MCF 10A (cell line): ENCODE measurements around the gene GDE1. TPM values are rescaled to one million over a fixed set of nuclear protein-coding genes. Genes with fewer than 3 reads are reported as not detected.

Experiments used
- total RNA-seq: library from RNA; stranded (reverse); gene quantifications from 2 replicates; pipeline ENCODE4 v1.2.3, GENCODE V29; 2022

The GDE1 gene
- total RNA-seq, 1 experiment from 2014 or later, result 44.9 TPM

Other genes starting within 250 kb of the GDE1 start
- not detected in 2 replicates for gene CLEC19A, start 236.4 kb downstream of the GDE1 start, total RNA-seq
- 0.10 and 0.16 TPM in 2 replicates for gene TMC5, start 104.2 kb downstream of the GDE1 start, total RNA-seq
- gene CCP110, start 1.8 kb upstream of the GDE1 start, total RNA-seq, result 14.2 and 16.2 TPM in 2 replicates
- 50.2 and 55.5 TPM in 2 replicates for gene VPS35L, start 33.6 kb upstream of the GDE1 start, total RNA-seq
- gene KNOP1, start 196.1 kb upstream of the GDE1 start, total RNA-seq, result 22.3 and 24.5 TPM in 2 replicates
- 5.9 and 8.4 TPM in 2 replicates for gene IQCK, start 196.2 kb upstream of the GDE1 start, total RNA-seq